ENCODE data around the gene HK1.

DNA sequence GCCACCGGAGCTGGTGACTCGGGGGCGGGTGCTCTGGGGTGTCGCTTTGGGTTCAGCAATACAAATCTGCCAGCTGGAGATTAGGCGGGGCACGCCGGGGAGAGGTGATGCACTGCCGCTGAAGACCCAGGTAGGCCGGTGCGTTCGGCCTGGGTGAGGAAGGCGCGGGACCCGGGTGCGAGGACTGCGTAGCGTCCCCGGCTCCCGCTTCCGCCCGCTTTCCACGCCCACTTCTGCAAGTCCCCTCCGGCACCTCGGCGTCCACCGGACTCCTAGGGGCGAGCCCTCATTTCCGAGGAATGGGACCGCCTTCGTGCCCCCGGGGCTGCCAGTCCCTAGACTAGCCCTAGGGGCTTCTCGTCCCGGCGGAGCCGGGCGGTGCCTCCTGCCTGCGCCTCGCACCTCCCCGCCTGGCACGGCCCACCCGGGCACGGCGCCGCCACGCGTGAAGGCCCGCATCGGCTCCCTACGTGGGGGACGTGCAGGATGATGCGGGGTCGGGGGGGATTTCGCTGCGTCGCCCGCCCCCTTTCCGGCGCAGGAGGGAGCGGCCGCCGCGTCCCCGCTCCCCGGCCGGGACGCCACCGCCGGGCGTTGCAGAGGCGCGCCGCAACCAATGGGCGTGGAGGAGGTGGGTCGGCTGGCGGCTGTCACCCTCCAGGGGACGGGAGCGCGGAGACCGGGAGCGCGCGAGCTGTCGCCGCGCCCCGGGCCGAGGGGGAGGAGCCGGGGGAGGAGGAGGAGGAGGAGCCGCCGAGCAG, 40.0 kb downstream of the HK1 start:
- TF ChIP-seq, protein P1, sequence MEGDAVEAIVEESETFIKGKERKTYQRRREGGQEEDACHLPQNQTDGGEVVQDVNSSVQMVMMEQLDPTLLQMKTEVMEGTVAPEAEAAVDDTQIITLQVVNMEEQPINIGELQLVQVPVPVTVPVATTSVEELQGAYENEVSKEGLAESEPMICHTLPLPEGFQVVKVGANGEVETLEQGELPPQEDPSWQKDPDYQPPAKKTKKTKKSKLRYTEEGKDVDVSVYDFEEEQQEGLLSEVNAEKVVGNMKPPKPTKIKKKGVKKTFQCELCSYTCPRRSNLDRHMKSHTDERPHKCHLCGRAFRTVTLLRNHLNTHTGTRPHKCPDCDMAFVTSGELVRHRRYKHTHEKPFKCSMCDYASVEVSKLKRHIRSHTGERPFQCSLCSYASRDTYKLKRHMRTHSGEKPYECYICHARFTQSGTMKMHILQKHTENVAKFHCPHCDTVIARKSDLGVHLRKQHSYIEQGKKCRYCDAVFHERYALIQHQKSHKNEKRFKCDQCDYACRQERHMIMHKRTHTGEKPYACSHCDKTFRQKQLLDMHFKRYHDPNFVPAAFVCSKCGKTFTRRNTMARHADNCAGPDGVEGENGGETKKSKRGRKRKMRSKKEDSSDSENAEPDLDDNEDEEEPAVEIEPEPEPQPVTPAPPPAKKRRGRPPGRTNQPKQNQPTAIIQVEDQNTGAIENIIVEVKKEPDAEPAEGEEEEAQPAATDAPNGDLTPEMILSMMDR (IDR thresholded peaks at IDR 0.05) = peak in 2 of 7 experiments; percentile 0 to 16
- TF ChIP-seq POLR2A (IDR thresholded peaks at IDR 0.05) = peak; percentile 53 to 74 (median 57)
